Activated CD4-positive, alpha-beta T cell treated with anti-CD3 and anti-CD28 coated beads, Interleukin-2, amount 10 ng/mL, durations not matched to agents 24 days and 14 days (primary cell): Measurements from ENCODE around the gene MYLK4. TPM values are rescaled to one million over a fixed set of nuclear protein-coding genes. Genes with fewer than 3 reads are reported as not detected.

ENCODE experiments used
- DNase-seq: peaks from one replicate; pipeline ENCODE4 v3.0.0; 2022
- H3K27ac Mint-ChIP-seq: one replicate; pipeline ENCODE4 v1.8.0; 2022; ENCODE audit warnings: mild to moderate bottlenecking, mixed read lengths
- H3K27me3 Mint-ChIP-seq: one replicate; pipeline ENCODE4 v1.8.0; 2022; ENCODE audit warnings: mixed read lengths
- H3K36me3 Mint-ChIP-seq: one replicate; pipeline ENCODE4 v1.8.0; 2022; ENCODE audit warnings: low read depth, mild to moderate bottlenecking, mixed read lengths
- H3K4me1 Mint-ChIP-seq: one replicate; pipeline ENCODE4 v1.8.0; 2021; ENCODE audit warnings: mixed read lengths
- H3K4me3 Mint-ChIP-seq: one replicate; pipeline ENCODE4 v1.8.0; 2022; ENCODE audit warnings: mild to moderate bottlenecking, moderate library complexity, mixed read lengths
- H3K9me3 Mint-ChIP-seq: one replicate; pipeline ENCODE4 v1.8.0; 2021; ENCODE audit warnings: mixed read lengths
- intact Hi-C: fragments of 100-400 bp; cut with micrococcal nuclease; formaldehyde crosslinking; loops from one replicate; pipeline ENCODE4 v1.15.1; 2023
- total RNA-seq: library from RNA; stranded (reverse); gene quantifications from 2 replicates; pipeline ENCODE4 v1.2.3, GENCODE V29; 2022

MYLK4 gene
- total RNA-seq, 1 donor from 2014 or later, result 0.14 TPM

DNA sequence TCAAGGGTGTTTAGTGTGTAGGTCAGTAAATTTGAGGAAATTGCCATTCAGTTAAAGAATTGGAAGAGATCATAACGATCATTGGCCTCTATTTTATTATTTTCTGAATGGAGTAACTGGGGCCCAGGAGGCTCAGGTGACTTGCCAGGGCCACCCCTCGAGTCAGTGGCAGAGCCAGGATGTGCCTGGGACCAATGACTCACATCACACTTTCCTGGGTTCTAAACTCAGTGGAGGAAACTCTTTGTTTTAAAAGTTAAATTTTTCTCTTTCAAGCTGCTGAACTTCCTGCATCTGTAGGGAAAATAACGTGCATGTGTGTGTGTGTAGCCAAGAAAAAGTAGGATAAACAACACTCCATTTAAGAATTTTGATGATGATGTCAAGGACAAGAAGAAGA lies 135.5 kb downstream of the MYLK4 start:
- H3K9me3 Mint-ChIP-seq, result peaks cover 4% of the 10 kb centered on the region
- H3K27ac Mint-ChIP-seq, result no peak overlapping the region
- no peaks in the 10 kb centered on the region for H3K4me1 Mint-ChIP-seq
- peaks cover 38% of the 10 kb centered on the region for H3K27me3 Mint-ChIP-seq
- H3K36me3 Mint-ChIP-seq, result no peaks in the 10 kb centered on the region
- intact Hi-C loops, result no loop called here
- H3K4me3 Mint-ChIP-seq, result no peak overlapping the region
- DNase-seq, result no peak

GRCh38 chr6:2614846-2615245 lies 135.9 kb downstream of the MYLK4 start:
- Mint-ChIP-seq H3K4me3 (no peak overlapping the region), H3K27me3 (peaks cover 40% of the 10 kb centered on the region), H3K36me3 (no peaks in the 10 kb centered on the region), H3K9me3 (peaks cover 4% of the 10 kb centered on the region), H3K4me1 (no peaks in the 10 kb centered on the region), H3K27ac (no peak overlapping the region)
- DNase-seq, result no peak
- intact Hi-C loops, result no loop called here

GRCh38 chr6:2614155-2614554 lies 136.6 kb downstream of the MYLK4 start:
- no peaks in the 10 kb centered on the region for H3K36me3 Mint-ChIP-seq
- no peak overlapping the region for H3K4me3 Mint-ChIP-seq
- DNase-seq, result no peak
- H3K27ac Mint-ChIP-seq, result no peak overlapping the region
- H3K9me3 Mint-ChIP-seq, result peaks cover 4% of the 10 kb centered on the region
- intact Hi-C loops, result no loop called here
- peaks cover 36% of the 10 kb centered on the region for H3K27me3 Mint-ChIP-seq
- H3K4me1 Mint-ChIP-seq, result no peaks in the 10 kb centered on the region

Other genes starting within 250 kb of the MYLK4 start
- 49.3 and 50.5 TPM in 2 replicates for gene WRNIP1, start 14.5 kb upstream of the MYLK4 start, total RNA-seq
- 76.1 and 79.9 TPM in 2 replicates for gene SERPINB1, start 90.9 kb upstream of the MYLK4 start, total RNA-seq
- 81.3 and 83.8 TPM in 2 replicates for gene SERPINB9, start 152.4 kb upstream of the MYLK4 start, total RNA-seq
- gene SERPINB6, start 220.6 kb upstream of the MYLK4 start, total RNA-seq, result 33.1 and 36.2 TPM in 2 replicates
- 29.1 and 34.0 TPM in 2 replicates for gene NQO2, start 249.0 kb upstream of the MYLK4 start, total RNA-seq